Measurements from ENCODE around the gene TMEM213. TPM values are rescaled to one million over a fixed set of nuclear protein-coding genes. Genes with fewer than 3 reads are reported as not detected.
"Not testable (repeated sequence)": the region's sequence is repeated elsewhere in the genome, so short reads cannot be mapped to it uniquely, and the experiment has no call there.

TMEM213 gene
- total RNA-seq, 1 donor from 2014 or later = not detected

DNA sequence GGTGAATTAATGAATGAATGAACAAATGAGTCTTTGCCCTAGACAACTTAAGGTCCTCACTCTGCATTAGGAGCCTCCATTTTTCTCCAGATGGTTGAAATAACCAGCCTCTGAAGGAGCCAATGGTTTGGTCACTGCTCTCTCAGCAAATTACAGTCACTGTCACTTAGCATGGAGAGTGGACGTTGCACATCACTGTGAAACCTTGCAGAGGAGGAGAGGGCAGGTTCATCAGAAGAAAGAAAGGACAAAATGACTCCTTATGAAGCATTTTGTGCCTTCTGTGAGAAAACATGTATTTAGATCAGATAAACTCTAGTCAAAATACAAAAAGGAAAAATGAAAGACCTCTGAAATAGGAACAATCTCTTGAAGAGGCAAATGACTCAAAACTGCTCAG lies 6.8 kb downstream of the TMEM213 start:
- Histone ChIP-seq H3K27me3 (ENCODE audit: insufficient read depth, low read length) (peaks cover 5% of the 10 kb centered on the region), H4K20me1 (ENCODE audit: insufficient read depth, low read length) (no peaks in the 10 kb centered on the region), H3K4me1 (ENCODE audit: insufficient read depth, low read length) (no peaks in the 10 kb centered on the region), H3K36me3 (ENCODE audit: insufficient read depth, low read length) (no peaks in the 10 kb centered on the region), H3K9me3 (ENCODE audit: insufficient read depth, low read depth, low read length) (peaks cover 3% of the 10 kb centered on the region), H3K4me3 (ENCODE audit: insufficient read depth, low read depth, low read length) (no peak overlapping the region), H3K27ac (ENCODE audit: low read depth, low read length) (no peak overlapping the region), H3K9ac (ENCODE audit: low read length) (no peak overlapping the region), H3K79me2 (ENCODE audit: insufficient read depth, low read length) (no peaks in the 10 kb centered on the region), H2AFZ (ENCODE audit: low read depth, low read length) (no peak overlapping the region), H3K4me2 (ENCODE audit: low read length) (no peak overlapping the region)
- no peak for DNase-seq (ENCODE audit: low read depth)
- Mint-ChIP-seq H3K4me3 (ENCODE audit: unreplicated experiment) (no peak overlapping the region), H3K27ac (ENCODE audit: unreplicated experiment) (no peak overlapping the region), H3K9me3 (ENCODE audit: unreplicated experiment) (peaks cover 6% of the 10 kb centered on the region), H3K36me3 (ENCODE audit: low read depth, unreplicated experiment) (peaks cover 2% of the 10 kb centered on the region), H3K4me1 (ENCODE audit: low read depth, unreplicated experiment) (no peaks in the 10 kb centered on the region), H3K27me3 (ENCODE audit: low read depth, unreplicated experiment) (peaks cover 15% of the 10 kb centered on the region)
- no peak for FAIRE-seq
- TF ChIP-seq, protein P1, sequence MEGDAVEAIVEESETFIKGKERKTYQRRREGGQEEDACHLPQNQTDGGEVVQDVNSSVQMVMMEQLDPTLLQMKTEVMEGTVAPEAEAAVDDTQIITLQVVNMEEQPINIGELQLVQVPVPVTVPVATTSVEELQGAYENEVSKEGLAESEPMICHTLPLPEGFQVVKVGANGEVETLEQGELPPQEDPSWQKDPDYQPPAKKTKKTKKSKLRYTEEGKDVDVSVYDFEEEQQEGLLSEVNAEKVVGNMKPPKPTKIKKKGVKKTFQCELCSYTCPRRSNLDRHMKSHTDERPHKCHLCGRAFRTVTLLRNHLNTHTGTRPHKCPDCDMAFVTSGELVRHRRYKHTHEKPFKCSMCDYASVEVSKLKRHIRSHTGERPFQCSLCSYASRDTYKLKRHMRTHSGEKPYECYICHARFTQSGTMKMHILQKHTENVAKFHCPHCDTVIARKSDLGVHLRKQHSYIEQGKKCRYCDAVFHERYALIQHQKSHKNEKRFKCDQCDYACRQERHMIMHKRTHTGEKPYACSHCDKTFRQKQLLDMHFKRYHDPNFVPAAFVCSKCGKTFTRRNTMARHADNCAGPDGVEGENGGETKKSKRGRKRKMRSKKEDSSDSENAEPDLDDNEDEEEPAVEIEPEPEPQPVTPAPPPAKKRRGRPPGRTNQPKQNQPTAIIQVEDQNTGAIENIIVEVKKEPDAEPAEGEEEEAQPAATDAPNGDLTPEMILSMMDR (IDR thresholded peaks at IDR 0.05; ENCODE audit: insufficient read depth, low read depth, low read length) = no peak
- no peak for TF ChIP-seq EZH2 (IDR thresholded peaks at IDR 0.05; ENCODE audit: insufficient read depth, low read length)

DNA sequence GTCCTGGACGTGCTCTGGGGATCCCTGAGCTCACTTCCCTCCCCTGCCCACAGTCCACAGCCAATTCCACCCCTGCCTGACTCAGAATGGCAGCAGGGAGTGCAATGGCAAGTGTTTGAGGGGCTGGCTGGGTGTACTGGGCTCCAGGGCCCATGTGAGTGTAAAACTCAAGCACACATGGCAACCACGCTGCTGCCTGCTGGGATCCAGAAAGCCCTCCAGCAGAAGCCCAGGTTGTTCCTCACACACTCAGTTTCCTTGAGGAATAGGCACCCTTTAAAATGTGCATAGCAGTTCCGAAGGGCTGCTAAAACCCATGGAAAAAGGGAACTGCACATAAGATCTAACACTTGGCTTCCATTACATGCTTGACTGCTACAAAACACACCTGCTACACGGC lies 11.6 kb downstream of the TMEM213 start:
- Mint-ChIP-seq H3K9me3 (ENCODE audit: unreplicated experiment) (peaks cover 6% of the 10 kb centered on the region), H3K27me3 (ENCODE audit: low read depth, unreplicated experiment) (peaks cover 12% of the 10 kb centered on the region), H3K36me3 (ENCODE audit: low read depth, unreplicated experiment) (peaks cover 2% of the 10 kb centered on the region), H3K4me1 (ENCODE audit: low read depth, unreplicated experiment) (no peaks in the 10 kb centered on the region), H3K4me3 (ENCODE audit: unreplicated experiment) (no peak overlapping the region), H3K27ac (ENCODE audit: unreplicated experiment) (no peak overlapping the region)
- H2AFZ ChIP-seq (ENCODE audit: low read depth, low read length) = no peak overlapping the region
- no peaks in the 10 kb centered on the region for H3K4me1 ChIP-seq (ENCODE audit: insufficient read depth, low read length)
- FAIRE-seq = no peak
- H3K9me3 ChIP-seq (ENCODE audit: insufficient read depth, low read depth, low read length) = peaks cover 3% of the 10 kb centered on the region
- no peaks in the 10 kb centered on the region for H4K20me1 ChIP-seq (ENCODE audit: insufficient read depth, low read length)
- TF ChIP-seq, protein P1 (IDR thresholded peaks at IDR 0.05; ENCODE audit: insufficient read depth, low read depth, low read length) = no peak
- no peak for TF ChIP-seq EZH2 (IDR thresholded peaks at IDR 0.05; ENCODE audit: insufficient read depth, low read length)
- no peak overlapping the region for H3K4me3 ChIP-seq (ENCODE audit: insufficient read depth, low read depth, low read length)
- peaks cover 2% of the 10 kb centered on the region for H3K27me3 ChIP-seq (ENCODE audit: insufficient read depth, low read length)
- no peak overlapping the region for H3K4me2 ChIP-seq (ENCODE audit: low read length)
- no peaks in the 10 kb centered on the region for H3K36me3 ChIP-seq (ENCODE audit: insufficient read depth, low read length)
- no peak overlapping the region for H3K27ac ChIP-seq (ENCODE audit: low read depth, low read length)
- H3K9ac ChIP-seq (ENCODE audit: low read length) = no peak overlapping the region
- H3K79me2 ChIP-seq (ENCODE audit: insufficient read depth, low read length) = no peaks in the 10 kb centered on the region
- DNase-seq (ENCODE audit: low read depth) = no peak

DNA sequence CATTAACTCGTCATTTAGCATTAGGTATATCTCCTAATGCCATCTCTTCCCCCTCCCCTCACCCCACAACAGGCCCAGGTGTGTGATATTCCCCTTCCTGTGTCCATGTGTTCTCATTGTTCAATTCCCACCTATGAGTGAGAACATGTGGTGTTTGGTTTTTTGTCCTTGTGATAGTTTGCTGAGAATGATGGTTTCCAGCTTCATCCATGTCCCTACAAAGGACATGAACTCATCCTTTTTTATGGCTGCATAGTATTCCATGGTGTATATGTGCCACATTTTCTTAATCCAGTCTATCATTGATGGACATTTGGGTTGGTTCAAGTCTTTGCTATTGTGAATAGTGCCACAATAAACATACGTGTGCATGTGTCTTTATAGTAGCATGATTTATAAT lies 13.5 kb downstream of the TMEM213 start:
- not testable (repeated sequence) for H3K9ac ChIP-seq (ENCODE audit: low read length); H3K4me1 Mint-ChIP-seq (ENCODE audit: low read depth, unreplicated experiment); H3K36me3 Mint-ChIP-seq (ENCODE audit: low read depth, unreplicated experiment); DNase-seq (ENCODE audit: low read depth); H2AFZ ChIP-seq (ENCODE audit: low read depth, low read length); H3K4me3 ChIP-seq (ENCODE audit: insufficient read depth, low read depth, low read length); H3K27me3 Mint-ChIP-seq (ENCODE audit: low read depth, unreplicated experiment); H3K4me2 ChIP-seq (ENCODE audit: low read length); H3K4me3 Mint-ChIP-seq (ENCODE audit: unreplicated experiment); H3K9me3 Mint-ChIP-seq (ENCODE audit: unreplicated experiment); FAIRE-seq; H3K27ac ChIP-seq (ENCODE audit: low read depth, low read length); H3K36me3 ChIP-seq (ENCODE audit: insufficient read depth, low read length); H3K27ac Mint-ChIP-seq (ENCODE audit: unreplicated experiment); H3K4me1 ChIP-seq (ENCODE audit: insufficient read depth, low read length); H3K9me3 ChIP-seq (ENCODE audit: insufficient read depth, low read depth, low read length); H3K79me2 ChIP-seq (ENCODE audit: insufficient read depth, low read length); H3K27me3 ChIP-seq (ENCODE audit: insufficient read depth, low read length); H4K20me1 ChIP-seq (ENCODE audit: insufficient read depth, low read length)
